T-helper 2 cell treated with Interferon-gamma antibody and Interleukin-4, amounts not matched to agents 100 ng/mL and 5 ng/mL, for 36 hours (primary cell): Measurements from ENCODE around the gene BICD2. TPM values are rescaled to one million over a fixed set of nuclear protein-coding genes. Genes with fewer than 3 reads are reported as not detected.

Experiments
- intact Hi-C: fragments of 100-400 bp; cut with micrococcal nuclease; formaldehyde crosslinking; loops from one replicate; pipeline ENCODE4 v1.15.1; 2023
- total RNA-seq: library from RNA; stranded (reverse); gene quantifications from 2 replicates; pipeline ENCODE4 v1.2.3, GENCODE V29; 2022

Gene BICD2
- total RNA-seq, 1 donor from 2014 or later = 27.4 TPM

DNA sequence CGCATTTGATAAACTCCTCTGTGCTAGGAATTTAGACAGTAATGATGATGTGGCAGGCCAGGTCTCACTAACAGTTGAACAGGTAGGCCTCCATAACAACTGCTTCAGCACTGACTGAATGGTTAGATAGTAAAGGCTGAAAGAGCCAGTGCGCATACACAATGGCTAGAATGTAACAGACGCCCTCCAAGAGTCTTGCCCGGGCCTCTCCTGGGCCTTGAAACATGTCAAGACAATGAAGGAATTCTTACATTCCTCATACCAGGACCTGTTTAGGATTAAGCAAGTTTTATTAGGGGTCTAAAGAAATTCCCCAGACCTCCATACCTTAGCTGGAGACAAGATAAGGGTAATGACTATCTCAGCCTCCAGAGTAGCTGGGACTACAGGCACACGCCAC is 6.7 kb upstream of the BICD2 start:
- intact Hi-C loops = no loop called here

DNA sequence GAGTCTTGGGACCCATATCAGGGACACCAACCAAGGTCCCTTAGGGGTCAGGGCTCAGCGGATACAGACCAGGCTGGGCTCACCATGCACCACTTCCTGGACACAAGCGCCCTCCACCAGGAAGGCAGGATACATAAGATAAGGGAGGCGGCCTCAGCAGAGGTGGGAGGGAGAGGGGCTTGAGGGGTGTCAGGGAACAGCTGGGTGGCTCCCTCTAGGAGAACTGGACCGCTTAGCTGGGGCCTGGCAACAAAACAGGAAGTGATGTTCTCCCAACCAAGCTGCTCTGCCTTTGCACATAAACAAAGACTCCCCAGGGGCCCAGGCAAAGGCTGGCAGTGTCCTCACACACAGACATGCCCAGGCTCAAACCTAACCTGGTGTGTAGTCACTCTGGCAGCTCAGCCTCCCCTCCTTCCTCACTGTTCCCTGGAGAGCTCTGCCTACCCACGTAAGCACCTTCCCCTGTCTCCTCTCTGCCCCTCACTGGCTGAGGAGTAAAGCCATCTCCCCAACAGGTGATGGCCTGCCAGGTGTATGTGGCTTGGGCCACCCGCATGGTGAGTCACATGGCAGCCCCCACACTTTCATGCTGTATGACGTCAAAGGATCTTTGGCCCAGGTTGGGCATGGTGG is 5.8 kb upstream of the BICD2 start:
- intact Hi-C loops = no loop called here

DNA sequence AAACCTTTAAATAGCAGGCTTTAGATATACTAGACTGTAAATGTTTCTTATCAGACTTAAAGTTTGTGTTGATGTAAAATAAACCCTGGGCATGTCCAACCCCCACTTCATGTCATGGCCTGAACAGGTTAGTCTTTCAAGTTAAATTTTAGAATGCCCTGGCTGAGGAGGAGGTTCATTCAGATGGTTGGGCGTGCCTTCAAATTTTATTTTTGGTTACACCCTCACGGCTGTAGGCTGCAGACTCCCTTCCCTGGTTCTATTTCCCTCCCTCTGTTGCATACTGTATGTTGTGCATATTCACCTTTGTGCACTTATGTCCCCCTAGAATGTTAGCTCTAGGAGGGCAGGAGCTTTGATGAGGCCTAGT is 5.3 kb upstream of the BICD2 start:
- intact Hi-C loops = loop anchor here (5.0 to 10.0 kb wide), 2 partner anchors 682 to 1395 kb away; partner anchors contain the start of genes FAM120A and FAM120AOS

DNA sequence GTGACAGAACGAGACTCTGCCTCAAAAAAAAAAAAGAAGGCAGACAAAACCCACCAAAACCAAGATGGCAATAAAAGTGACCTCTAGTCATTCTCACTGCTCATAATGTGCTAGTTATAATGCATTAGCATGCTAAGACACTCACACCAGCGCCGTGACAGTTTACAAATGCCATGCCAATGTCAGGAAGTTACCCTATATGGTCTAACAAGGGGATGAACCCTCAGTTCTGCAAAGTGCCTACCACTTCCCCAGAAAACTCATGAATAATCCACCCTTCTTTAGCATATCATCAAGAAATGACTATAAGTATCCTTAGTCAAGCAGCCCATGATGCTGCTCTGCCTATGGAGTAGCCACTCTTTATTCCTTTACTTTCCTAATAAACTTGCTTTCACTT is 4.7 kb upstream of the BICD2 start:
- intact Hi-C loops = loop anchor here (5.0 to 10.0 kb wide), 2 partner anchors 683 to 1396 kb away; partner anchors contain the start of genes FAM120A and FAM120AOS

DNA sequence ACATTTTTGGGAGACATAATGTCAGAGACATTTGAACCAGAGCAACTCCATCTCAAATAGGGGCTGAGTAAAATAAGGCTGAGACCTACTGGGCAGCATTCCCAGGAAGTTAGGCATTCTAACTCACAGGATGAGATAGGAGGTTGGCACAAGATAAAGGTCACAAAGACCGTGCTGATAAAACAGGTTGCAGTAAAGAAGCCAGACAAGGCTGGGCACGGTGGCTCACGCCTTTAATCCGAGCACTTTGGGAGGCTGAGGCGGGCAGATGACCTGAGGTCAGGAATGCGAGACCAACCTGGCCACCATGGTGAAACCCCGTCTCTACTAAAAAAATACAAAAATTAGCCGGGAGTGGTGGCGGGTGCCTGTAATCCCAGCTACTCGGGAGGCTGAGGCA is 4.2 kb upstream of the BICD2 start:
- intact Hi-C loops = loop anchor here (5.0 to 10.0 kb wide), 2 partner anchors 683 to 1396 kb away; partner anchors contain the start of genes FAM120A and FAM120AOS

DNA sequence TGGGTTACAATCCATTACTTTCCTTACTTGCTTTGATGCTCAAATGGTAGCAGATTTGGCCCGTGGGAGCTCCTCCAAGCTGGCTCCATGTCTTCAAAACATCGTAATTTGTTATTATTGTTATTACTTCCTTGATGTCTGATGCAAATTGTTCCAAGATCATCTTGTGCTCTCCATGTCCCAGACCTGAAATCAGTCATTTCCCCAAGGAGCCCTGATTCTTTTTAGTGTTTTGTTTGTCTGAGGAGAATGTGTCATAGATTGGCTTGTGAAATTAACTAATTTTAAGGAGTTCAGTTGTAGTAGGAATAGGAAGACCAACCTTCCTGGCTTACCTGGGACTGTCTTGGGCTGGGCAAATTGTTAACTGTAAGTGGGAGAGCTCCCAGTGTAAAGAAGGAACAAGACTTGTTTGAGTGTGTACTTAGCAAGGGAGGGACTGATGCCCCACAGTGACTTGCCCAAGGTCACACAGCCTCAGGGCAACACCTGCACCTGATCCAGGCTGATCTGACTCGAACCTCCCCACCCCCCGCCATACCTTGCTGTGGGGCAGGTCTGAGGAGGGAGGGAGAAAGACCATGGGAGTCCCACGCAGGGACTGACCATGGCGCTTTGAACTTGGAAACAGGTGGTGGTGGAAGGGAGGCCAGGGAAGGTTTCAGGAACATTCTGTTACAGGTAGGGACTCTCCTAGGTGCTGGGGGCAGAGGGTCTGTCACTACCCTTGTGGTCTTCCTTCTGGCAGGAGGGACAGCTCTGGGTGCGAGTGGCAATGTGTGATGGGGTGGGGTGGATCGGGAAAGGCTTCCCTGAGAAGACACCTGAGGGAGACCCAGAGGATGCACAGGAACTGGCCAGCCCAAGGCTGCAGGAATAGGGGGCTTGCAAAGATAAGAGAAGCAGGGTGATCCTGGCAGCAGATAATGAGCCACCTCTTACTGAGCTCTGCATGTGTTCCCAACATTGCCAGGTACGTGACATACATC is 2.7 kb upstream of the BICD2 start:
- intact Hi-C loops = loop anchor here (5.0 to 10.0 kb wide), 2 partner anchors 685 to 1397 kb away; partner anchors contain the start of genes FAM120A and FAM120AOS

DNA sequence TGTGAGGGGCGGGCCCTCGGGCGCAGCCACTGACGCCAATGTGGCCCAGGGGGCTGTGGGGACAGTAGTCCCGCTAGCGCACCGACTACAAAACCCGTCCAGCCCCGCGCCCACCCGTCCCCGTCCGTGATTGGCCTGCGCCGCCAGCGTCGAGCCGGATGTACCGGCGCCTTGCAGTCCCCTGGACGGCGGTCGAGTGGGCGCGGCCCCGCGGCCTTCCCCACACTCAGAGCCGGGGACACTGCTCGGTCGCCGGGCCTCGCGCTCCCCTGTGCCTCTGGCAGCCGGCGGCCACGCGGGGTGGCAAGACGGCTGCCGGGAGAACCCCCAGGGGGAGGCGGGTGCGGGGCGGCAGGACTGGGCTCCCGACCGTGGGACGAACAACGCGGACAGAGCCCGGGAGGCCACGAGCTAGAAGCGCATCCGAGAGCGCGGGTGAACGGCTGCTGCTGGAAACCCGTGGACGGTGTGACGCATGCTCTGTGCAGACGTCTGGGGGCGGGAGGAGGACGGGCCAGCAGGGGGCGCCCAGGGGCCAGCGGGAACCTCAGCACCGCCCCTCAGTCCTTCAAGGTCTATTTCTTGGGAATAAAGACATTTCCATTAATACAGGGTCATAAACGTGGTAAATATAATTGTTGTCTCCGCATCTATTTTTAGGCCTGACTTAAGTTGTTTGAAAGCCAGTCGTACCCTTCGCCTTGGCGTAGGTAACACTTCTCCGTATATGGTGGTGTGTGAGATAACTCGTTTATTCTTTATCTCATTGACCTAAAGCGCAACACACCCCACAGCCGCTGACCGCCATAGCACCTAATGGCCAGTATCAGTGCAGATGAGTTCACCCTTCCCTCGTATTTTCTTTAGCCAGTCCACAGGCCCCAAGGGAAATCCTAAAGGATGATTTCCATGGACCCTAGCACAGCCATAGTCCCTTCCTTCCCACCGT is 629 bp upstream of the BICD2 start:
- intact Hi-C loops = loop anchor here (1.0 to 10.0 kb wide), 10 partner anchors 25 to 1400 kb away; partner anchors contain the start of genes FAM120A, FAM120AOS, IARS1 and IPPK

DNA sequence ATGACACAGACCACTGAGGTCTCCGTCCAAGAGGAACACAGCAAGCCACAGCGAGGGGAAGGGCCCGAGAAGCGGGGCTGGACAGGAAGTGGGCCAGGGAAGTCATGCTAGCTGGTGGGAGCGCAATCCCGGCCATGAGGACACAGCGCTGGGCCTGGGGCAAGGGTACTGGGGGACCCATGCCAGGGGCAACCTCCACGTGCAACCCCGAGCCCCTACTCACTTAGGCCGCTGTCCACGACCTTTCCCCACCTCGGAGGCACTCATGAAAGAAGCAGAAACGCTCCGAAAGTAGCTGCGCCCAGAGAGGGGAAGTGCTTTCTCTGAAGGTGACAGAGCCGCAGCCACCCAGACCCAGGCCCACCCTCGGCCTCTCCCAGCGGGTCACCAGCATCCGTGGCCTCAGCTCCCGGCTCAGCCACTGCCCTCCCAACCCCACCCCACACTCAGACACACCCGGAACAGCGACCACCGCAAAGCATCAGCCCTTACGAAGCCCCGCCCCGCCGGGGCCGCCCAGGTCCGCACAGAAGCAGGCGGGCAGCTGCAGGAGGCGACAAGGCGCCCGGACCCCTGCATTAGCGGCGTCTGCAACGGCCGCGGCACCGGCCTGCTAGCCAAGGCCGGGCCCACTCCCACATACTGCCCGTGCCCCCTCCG is 782 bp downstream of the BICD2 start:
- intact Hi-C loops = loop anchor here (2.0 to 10.0 kb wide), 3 partner anchors 47 to 1401 kb away; partner anchors contain the start of gene SPTLC1

DNA sequence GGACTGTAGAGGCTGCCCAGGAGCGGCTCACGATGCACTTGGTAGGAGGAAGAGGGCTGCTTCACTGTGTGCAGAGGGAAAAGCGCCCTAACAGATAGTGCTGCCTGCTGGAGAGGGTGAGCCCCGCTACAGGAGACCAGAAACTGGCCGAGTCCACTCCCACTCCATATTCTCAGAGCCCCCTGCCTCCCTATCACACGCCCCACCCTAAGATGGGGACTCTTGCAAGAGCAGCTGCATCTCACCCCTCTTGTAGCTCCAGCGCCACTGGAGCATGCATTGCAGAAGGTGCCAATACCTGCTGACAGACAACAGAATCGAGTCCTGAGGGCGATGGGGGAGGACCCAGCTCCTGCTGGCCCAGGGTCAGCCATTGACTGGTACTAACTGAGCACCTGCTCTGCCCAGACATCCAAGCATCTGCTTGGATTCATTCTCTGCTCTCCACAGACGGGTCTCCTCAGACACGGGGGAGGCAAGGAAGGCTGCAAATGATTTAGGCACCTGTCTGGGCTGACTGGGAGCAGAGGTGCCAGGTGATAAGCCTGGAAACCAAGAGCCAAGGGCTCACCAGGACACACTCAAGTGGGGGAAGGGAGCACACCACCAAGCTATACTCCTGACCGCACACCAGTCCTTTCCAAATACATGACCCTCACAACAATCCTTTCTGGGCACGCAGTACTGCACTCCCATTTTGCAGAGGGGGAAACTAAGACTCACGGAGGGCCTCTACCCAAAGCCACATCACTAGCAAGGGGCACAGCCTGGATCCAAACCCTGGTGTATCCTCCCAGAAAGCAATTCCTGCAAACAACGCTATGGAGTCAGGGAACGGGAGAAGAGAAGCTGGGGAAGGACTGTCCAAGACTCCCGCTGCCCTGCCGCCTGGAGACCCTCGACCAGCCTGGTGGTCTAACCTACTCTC is 1.6 kb downstream of the BICD2 start:
- intact Hi-C loops = loop anchor here (10.0 kb wide), 1 partner anchor 1402 kb away; no protein-coding TSS in a partner anchor

DNA sequence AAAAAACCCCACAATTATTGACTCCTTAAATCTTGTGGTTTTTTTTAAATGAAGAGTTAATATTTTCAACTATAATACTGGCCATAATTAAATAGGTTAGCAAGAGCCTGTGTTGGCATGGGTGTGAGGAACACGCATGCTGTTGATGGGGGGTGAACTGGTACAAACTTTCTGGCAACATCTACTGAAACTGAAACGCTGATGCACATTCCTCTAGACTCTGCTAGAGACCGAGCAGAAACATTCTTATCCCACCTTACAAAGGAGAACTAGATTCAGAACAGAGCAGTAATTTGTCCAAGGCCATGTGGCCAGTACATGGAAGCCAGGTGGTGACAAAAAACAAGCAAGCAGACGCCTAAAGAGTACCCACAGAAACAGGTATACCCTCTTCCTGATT is 2.4 kb downstream of the BICD2 start:
- intact Hi-C loops = loop anchor here (10.0 kb wide), 1 partner anchor 1403 kb away; no protein-coding TSS in a partner anchor

DNA sequence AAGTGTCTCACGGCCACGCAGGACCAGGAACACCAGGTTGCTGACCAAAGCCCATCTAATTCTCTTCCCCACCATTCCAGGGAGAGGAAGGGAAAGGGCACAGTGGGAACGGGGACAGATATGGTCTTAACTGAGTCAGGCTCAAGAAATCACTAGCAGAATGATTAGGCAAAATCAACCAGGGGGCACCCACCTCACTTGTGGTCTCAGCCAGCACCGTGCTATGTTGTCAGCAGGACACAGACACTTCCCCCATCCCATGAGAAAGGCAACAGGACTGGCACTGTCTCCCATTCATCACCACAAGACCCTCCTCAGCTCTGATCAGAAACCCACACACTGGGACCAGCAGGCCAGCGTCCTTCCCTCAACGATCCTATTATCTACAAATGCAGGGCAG is 2.9 kb downstream of the BICD2 start:
- intact Hi-C loops = loop anchor here (10.0 kb wide), 1 partner anchor 1403 kb away; no protein-coding TSS in a partner anchor

DNA sequence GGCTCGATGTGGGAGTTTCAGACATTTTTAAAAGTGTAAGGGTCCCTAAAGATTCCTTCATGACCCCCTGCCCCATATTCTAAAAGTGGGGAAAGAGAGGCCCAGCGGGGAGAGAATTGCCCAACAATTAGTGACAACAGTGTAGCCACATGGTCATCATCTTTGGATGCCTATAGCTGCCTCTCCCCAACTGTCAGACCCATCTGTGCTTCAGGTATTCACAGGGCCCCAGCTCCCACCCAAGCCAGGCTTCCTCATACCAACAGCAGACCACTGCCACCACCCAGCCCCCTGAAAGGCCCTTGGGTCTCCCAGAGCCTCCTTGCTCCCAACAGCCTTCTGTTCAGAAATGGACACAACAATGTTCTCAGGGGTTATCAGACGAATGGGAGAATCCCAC is 4.1 kb downstream of the BICD2 start:
- intact Hi-C loops = loop anchor here (10.0 kb wide), 1 partner anchor 1404 kb away; no protein-coding TSS in a partner anchor

DNA sequence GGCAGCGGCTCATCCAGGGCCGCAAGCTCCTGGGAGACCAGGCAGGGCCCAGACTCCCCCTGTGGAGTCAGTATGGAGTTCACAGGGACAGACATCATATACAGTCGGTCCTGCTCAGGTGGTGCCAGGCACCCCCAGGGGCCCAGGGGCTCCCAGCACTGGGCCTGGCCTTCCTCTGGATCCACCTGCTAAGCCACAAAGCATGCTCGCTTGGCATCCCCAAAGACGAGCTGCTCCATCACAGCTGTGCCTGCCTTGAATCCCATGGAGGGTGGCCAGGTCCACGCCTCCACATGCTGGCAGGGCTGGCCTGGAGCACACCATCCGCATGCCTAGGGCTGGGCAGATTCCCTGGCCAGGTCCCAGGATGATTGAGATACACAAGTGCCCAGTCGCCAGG is 4.6 kb downstream of the BICD2 start:
- intact Hi-C loops = loop anchor here (10.0 kb wide), 1 partner anchor 1405 kb away; no protein-coding TSS in a partner anchor

DNA sequence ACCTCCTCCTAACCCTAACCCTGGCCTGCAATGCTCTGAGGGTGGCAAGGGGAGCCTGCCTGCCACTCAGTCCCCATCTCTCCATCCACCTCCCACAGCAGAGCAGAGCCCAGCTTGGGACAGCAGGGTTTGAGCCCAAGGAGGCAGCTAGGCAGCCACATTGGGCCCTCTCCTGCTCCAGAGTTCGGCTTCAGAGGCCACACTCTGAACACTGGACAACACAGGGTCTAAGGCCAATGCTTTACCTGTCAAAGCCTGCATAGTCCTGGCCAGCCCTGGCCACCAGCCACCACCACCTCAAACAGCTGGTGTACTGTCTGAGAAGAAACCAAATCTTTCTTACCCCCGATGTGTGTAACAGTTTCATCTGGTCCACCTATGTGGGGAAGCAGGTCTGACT is 5.2 kb downstream of the BICD2 start:
- intact Hi-C loops = no loop called here

DNA sequence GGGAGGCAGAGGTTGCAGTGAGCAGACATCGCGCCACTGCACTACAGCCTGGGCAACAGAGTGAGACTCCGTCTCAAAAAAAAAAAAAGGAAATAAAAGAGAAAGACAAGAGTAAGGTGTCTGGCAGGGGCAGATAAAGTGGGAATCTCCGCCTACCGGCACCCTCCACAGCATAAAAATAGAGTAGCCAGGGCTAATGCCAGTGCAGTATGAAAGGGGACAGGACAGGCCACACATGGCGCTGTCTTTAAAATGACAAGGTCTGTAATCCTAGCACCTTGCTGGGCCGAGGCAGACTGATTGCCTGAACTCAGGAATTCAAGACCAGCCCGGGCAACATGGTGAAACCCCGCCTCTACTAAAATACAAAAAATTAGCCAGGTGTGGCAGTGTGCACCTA is 7.8 kb downstream of the BICD2 start:
- intact Hi-C loops = no loop called here

DNA sequence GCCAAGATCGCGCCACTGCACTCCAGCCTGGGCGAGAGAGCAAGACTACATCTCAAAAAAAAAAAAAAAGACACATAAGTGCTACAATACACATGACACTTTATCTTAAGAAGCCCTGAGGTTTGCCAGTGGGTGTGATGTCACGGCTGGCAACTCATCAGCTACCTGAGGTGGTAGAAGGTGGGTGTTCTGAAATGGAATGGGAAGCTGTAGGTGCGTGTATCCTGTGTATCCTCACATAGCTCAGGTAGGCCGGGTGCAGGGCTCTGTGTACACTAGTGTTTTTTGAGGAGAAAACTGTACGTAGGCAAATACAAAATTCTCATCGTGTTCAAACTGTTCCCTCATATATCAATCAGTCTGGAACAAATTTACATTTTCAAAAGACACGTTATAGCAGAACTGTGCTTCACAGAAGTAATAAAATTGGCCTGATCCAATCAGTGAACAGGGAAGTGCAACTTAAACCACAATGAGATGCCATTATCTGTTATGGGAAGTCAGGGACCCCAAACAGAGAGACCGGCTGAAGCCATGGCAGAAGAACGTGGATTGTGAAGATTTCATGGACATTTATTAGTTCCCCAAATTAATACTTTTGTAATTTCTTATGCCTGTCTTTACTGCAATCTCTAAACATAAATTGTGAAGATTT is 10.4 kb downstream of the BICD2 start:
- intact Hi-C loops = no loop called here

DNA sequence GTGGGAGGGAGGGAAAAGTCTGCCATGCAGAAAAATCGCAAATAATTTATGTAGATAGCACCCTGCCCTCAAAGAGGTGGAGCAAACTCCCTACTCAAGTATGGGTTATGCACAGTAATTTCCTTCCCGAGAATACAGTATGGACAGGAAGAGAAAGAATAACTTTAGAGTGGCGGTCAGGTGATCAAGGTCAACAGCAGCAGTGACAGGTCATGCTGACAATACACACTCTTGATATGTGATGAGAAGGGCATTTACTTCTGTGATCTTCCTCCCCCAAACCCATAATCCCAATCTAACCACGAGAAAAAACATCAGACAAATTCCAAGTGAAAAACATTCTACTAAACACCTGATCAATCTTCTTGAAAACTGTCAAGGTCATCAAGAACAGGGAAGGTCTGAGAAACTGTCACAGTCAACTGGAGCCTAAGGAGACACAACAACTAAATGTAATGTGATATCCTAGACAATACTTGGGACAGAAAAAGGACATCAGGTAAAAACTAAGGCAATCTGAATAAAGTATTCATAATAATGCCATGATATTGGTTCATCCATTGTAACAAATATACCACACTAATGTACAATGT is 11.7 kb downstream of the BICD2 start:
- intact Hi-C loops = no loop called here

DNA sequence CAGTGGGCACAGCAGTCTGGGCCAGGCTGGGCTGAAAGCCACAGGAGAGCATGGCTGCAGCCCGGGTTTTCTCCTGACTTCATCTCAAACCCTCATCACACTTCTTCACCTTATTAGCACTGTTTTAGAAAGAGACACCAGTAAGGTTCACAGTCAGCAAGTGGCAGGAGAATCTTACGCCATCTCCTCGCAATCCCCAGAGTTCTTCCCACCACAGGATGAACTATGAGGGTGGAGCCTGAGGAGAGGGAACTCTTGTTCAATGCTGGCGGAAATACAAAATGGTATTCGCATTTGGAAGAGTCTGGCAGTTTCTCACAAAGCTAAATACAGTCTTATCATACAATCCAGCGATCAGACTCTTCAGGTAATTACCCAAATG is 14.7 kb downstream of the BICD2 start:
- intact Hi-C loops = no loop called here
